ENCODE results near the gene NAA60.

DNA sequence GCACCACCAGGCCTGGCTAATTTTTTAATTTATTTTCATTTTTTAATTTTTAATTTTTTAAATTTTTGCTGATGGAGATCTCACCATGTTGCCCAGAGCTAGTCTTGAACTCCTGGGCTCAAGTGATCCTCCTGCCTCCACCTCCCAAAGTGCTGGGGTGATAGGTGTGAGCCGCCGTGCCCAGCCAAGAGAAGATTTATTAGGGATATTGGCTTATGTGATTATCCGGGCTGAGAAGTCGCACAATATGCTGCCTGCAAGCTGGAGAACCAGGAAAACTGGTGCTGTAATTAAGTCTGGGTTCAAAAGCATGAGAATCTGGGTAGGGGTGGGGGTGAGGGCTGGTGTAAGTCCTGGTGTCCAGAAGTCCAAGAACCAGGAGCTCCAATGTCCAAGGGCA lies 54.3 kb downstream of the NAA60 start:
- TF ChIP-seq CTCF (IDR thresholded peaks at IDR 0.05) (no peak), POLR2A (IDR thresholded peaks at IDR 0.05) (no peak)

Data from adrenal gland (tissue), 5 donors.